ENCODE results near the gene PPP1R14B. TPM values are rescaled to one million over a fixed set of nuclear protein-coding genes. Genes with fewer than 3 reads are reported as not detected.

The PPP1R14B gene
- total and polyA plus RNA-seq, 9 donors, result 15.1 to 71.3 (median 52.3) TPM

GRCh38 chr11:64208796-64209562 is 37.8 kb downstream of the PPP1R14B start:
- Histone ChIP-seq H3K4me3 (no peak overlapping the region), H3K36me3 (no peaks in the 10 kb centered on the region), H3K27me3 (no peaks in the 10 kb centered on the region), H3K4me1 (ENCODE audit: insufficient read depth) (peaks cover 7% of the 10 kb centered on the region), H3K27ac (no peak overlapping the region), H3K9me3 (no peaks in the 10 kb centered on the region)
- TF ChIP-seq POLR2A (IDR thresholded peaks at IDR 0.05) (no peak), EP300 (IDR thresholded peaks at IDR 0.05) (no peak), CTCF (IDR thresholded peaks at IDR 0.05) (no peak)
- DNase-seq, result no peak
- intact Hi-C loops (cut with DNase I), result loop anchor here in 2 of 4 donors (10.0 kb wide), 1 partner anchor 56 kb away; no protein-coding TSS in a partner anchor
- 81 to 87% (median 85%) methylated on average over 18 of the region's 18 CpGs for WGBS, 3 donors

GRCh38 chr11:64208086-64208795 is 38.5 kb downstream of the PPP1R14B start:
- H3K36me3 ChIP-seq, result no peaks in the 10 kb centered on the region
- no peaks in the 10 kb centered on the region for H3K27me3 ChIP-seq
- H3K27ac ChIP-seq, result peak overlapping the region in 1 of 2 donors; percentile 16
- no peaks in the 10 kb centered on the region for H3K9me3 ChIP-seq
- peaks cover 10% of the 10 kb centered on the region for H3K4me1 ChIP-seq (ENCODE audit: insufficient read depth)
- no peak for TF ChIP-seq CTCF (IDR thresholded peaks at IDR 0.05)
- no peak for TF ChIP-seq POLR2A (IDR thresholded peaks at IDR 0.05)
- no peak for TF ChIP-seq EP300 (IDR thresholded peaks at IDR 0.05)
- H3K4me3 ChIP-seq, result no peak overlapping the region
- intact Hi-C loops (cut with DNase I), result loop anchor here in 2 of 4 donors (10.0 kb wide), 1 partner anchor 57 kb away; no protein-coding TSS in a partner anchor
- peak in 1 of 5 donors; percentile 37 for DNase-seq
- 73 to 80% (median 77%) methylated on average over 23 of the region's 23 CpGs for WGBS, 3 donors

GRCh38 chr11:64207256-64208085 is 39.3 kb downstream of the PPP1R14B start:
- H3K27me3 ChIP-seq, result no peaks in the 10 kb centered on the region
- peak overlapping the region in 1 of 2 donors; percentile 16 for H3K27ac ChIP-seq
- H3K9me3 ChIP-seq, result no peaks in the 10 kb centered on the region
- TF ChIP-seq CTCF (IDR thresholded peaks at IDR 0.05), result no peak
- no peak for TF ChIP-seq POLR2A (IDR thresholded peaks at IDR 0.05)
- no peak for TF ChIP-seq EP300 (IDR thresholded peaks at IDR 0.05)
- H3K36me3 ChIP-seq, result no peaks in the 10 kb centered on the region
- peak overlapping the region; percentile 13 for H3K4me3 ChIP-seq
- WGBS, 3 donors, result 17 to 37% (median 25%) methylated on average over 29 to 30 of the region's 30 CpGs
- peaks cover 10% of the 10 kb centered on the region for H3K4me1 ChIP-seq (ENCODE audit: insufficient read depth)
- DNase-seq, result peak in 4 of 5 donors; percentile 48 to 60 (median 52)
- intact Hi-C loops (cut with DNase I), result loop anchor here in 2 of 4 donors (10.0 kb wide), 1 partner anchor 57 kb away; no protein-coding TSS in a partner anchor

All from ovary (tissue), 9 donors.